ENCODE results near the gene TM7SF2.

The TM7SF2 gene

DNA sequence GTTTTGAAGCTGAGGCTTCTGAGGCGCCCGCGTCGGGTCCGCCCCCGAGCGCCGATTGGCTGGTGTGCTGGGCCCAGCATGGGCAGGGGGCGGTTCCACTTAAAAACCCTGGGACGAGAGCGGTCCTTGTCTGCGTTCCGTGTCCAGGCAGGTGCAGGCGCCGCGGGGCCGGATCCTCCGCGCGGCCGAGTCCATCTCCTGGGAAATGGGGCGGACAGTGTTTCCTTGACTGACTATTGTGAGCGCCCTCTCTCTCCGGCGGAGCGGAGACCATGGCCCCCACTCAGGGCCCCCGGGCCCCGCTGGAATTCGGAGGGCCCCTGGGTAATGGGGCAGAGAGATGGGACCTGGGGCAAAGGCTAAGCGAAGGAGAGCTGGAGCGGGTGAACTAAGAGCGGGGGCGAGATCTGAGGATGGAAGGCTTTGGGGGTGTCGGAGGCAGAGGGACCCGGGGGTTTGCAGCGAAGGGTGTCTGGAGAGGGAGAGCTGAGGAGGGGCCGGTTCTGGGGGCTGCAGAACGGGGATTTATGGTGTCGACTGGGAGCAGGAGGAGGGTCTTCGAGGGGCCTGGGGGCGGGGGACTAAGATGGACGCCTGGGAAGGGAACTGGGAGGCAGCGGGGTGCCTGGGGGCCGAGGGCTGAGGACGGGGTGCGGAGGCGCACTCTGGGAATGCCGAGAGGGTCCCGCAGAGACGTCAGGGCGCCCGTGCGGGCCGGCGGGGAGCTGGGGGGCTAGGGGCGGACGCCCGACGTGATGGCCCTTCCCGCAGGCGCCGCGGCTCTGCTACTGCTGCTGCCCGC is at the start of gene TM7SF2:
Gene TM7SF2, plus strand, starts transcription at position 129 of the 802 bp plus-strand sequence. Its CDS starts 144 bp downstream, at position 273.
- peak; percentile 1 for TF ChIP-seq CTCF (conservative IDR thresholded peaks at IDR 0.05; ENCODE audit: low read depth, low read length)
- H3K4me3 ChIP-seq (ENCODE audit: low read depth, low read length) = peak within 1 kb of the TSS; percentile 54
- peak; percentile 94 for DNase-seq (ENCODE audit: low read depth)

DNA sequence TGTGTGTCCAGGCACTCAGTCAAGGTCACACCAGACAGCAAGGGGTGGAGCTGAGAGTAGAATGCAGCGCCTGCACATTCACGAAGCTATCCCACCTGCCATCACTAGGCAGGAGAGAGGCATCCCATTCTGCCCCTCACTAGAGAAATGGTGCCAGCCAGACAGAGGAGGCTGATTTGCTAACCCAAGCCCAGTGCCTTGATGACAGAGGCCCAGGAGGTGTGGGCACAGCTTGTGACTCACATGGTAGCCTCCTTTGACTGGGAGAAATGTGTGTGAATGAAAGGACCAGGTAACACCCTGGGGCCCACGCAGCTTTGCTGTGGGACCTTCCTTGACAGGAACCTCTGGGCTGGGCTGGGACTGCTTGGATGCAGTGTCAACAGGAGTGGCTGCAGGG is 48.1 kb upstream of the TM7SF2 start:
- H3K4me3 ChIP-seq (ENCODE audit: low read depth, low read length) = no peak overlapping the region
- no peak for DNase-seq (ENCODE audit: low read depth)
- TF ChIP-seq CTCF (conservative IDR thresholded peaks at IDR 0.05; ENCODE audit: low read depth, low read length) = no peak

DNA sequence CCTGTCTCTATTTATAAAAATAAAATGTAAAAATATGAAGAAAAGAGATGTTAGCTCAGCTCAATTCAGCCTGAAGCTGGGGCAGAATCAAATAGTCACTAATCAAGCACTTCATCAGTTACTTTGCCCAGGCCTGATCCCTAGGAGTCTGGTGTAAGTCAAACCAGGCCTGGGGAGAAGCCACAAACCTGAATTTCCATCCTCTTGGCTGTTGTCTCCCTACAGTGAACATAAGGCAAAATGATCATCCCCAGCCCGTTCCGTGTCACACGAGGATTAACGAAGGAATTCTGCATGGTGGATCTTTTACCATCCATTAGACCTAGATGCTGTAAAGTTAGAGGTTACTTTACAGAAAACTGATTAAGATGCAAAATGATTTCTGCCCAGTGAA is 46.8 kb upstream of the TM7SF2 start:
- DNase-seq (ENCODE audit: low read depth) = no peak
- TF ChIP-seq CTCF (conservative IDR thresholded peaks at IDR 0.05; ENCODE audit: low read depth, low read length) = no peak
- H3K4me3 ChIP-seq (ENCODE audit: low read depth, low read length) = no peak overlapping the region

- no peak for TF ChIP-seq CTCF (conservative IDR thresholded peaks at IDR 0.05; ENCODE audit: low read depth, low read length)
Observed at GRCh38 chr11:65065851-65066250, 45.8 kb upstream of the TM7SF2 start.

GRCh38 chr11:65066315-65066714 is 45.4 kb upstream of the TM7SF2 start:
- no peak overlapping the region for H3K4me3 ChIP-seq (ENCODE audit: low read depth, low read length)
- DNase-seq (ENCODE audit: low read depth) = no peak
- no peak for TF ChIP-seq CTCF (conservative IDR thresholded peaks at IDR 0.05; ENCODE audit: low read depth, low read length)

More at GRCh38 chr11:65065851-65066250, 45.8 kb upstream of the TM7SF2 start:
- no peak for DNase-seq (ENCODE audit: low read depth)
- H3K4me3 ChIP-seq (ENCODE audit: low read depth, low read length) = no peak overlapping the region

DNA sequence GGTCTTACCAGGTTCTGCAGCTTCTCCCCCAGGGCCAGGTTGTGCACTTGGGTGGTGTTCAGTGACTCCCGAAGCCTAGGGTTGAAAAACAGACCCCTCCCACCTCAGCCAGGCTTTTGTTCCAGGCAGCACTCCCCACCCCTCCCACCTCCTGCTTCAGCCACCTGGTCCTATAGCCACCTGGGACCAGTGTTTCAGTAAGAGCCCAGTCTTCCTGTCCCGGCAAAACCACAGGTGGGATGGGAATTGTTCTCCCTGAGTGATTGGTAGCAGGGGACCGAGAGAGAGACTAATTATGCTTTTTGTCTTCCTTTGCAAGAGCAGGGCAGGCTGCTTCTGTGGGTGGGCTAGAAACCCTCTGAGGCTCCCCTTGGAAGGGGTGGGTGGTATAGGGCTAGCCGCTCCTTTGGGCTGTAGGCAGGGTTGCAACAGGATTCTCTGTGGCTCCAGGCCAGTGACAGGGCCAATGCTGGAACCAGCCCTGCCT is 44.8 kb upstream of the TM7SF2 start:
- DNase-seq (ENCODE audit: low read depth) = no peak
- TF ChIP-seq CTCF (conservative IDR thresholded peaks at IDR 0.05; ENCODE audit: low read depth, low read length) = no peak
- no peak overlapping the region for H3K4me3 ChIP-seq (ENCODE audit: low read depth, low read length)

DNA sequence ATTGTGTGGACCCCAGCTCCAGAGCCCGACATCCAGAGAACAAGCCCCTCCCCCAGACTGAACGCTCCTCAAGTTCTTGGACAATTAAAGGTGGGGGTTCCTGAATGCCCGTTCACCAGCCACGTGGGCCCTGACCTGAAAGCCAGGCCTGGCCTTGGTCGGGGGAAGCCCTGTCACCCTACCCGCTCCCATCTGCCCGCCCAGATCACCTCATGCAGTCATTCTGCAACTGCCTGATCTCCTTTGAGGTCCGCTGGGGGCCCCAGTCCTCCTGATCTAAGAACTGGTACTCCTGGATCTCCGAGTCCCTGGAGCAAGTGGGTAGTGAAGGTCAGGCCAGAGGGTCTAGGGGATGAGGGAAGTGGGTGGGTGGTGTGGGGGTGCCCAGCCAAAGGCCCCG is 44.2 kb upstream of the TM7SF2 start:
- no peak for DNase-seq (ENCODE audit: low read depth)
- TF ChIP-seq CTCF (conservative IDR thresholded peaks at IDR 0.05; ENCODE audit: low read depth, low read length) = no peak
- H3K4me3 ChIP-seq (ENCODE audit: low read depth, low read length) = no peak overlapping the region
